Left ventricle myocardium inferior (tissue), 1 donor: ENCODE measurements around the gene TNFRSF8. TPM values are rescaled to one million over a fixed set of nuclear protein-coding genes. Genes with fewer than 3 reads are reported as not detected.

Experiments used
- DNase-seq: peaks from one replicate; pipeline ENCODE4 v3.0.0-alpha.2; 2020
- H3K27ac ChIP-seq: fragments of 200-600 bp; replicated peaks from 2 replicates; pipeline ENCODE4 v1.8.0; 2021
- H3K27me3 ChIP-seq: fragments of 200-600 bp; 2 replicates; pipeline ENCODE4 v1.8.0; 2021; ENCODE audit warnings: low read depth
- H3K36me3 ChIP-seq: fragments of 200-600 bp; 2 replicates; pipeline ENCODE4 v1.8.0; 2021
- H3K4me1 ChIP-seq: fragments of 200-600 bp; 2 replicates; pipeline ENCODE4 v1.8.0; 2021
- H3K4me3 ChIP-seq: fragments of 200-600 bp; 2 replicates; pipeline ENCODE4 v1.8.0; 2021; ENCODE audit warnings: mild to moderate bottlenecking, moderate library complexity
- H3K9me3 ChIP-seq: fragments of 200-600 bp; replicated peaks from 2 replicates; pipeline ENCODE4 v1.8.0; 2021
- CTCF ChIP-seq: fragments of 200-600 bp; IDR thresholded peaks from 2 replicates; pipeline ENCODE4 v1.8.0; 2021; ENCODE audit warnings: antibody characterized with exemption, mild to moderate bottlenecking, borderline replicate concordance
- intact Hi-C: fragments of 100-400 bp; cut with micrococcal nuclease; formaldehyde crosslinking; loops from one replicate; pipeline ENCODE4 v1.11.0; 2022
- total RNA-seq: library from RNA; stranded (reverse); fragmentation: NEBNext Ultra II Directional; extraction: Animal tissue kit (Norgen Biotek cat#: 25700); gene quantifications from one replicate; pipeline ENCODE4 v1.2.1, GENCODE V29; 2021
- donor health status: DM: no; HTN: yes; CAD: no; lungs with severe emphysema.

The TNFRSF8 gene
- total RNA-seq, 1 donor from 2014 or later: 0.82 TPM

GRCh38 chr1:12060500-12060899 lies 2.6 kb upstream of the TNFRSF8 start:
- Histone ChIP-seq H3K4me1 (peaks cover 9% of the 10 kb centered on the region), H3K27ac (no peak overlapping the region), H3K4me3 (no peak overlapping the region), H3K9me3 (peaks cover 8% of the 10 kb centered on the region), H3K36me3 (no peaks in the 10 kb centered on the region), H3K27me3 (peaks cover 56% of the 10 kb centered on the region)
- intact Hi-C loops: no loop called here
- TF ChIP-seq CTCF: no peak
- DNase-seq: no peak

- no peaks in the 10 kb centered on the region for H3K36me3 ChIP-seq
- intact Hi-C loops: no loop called here
- TF ChIP-seq CTCF: no peak
- no peak overlapping the region for H3K4me3 ChIP-seq
- DNase-seq: no peak
- peaks cover 93% of the 10 kb centered on the region for H3K27me3 ChIP-seq
- peaks cover 8% of the 10 kb centered on the region for H3K9me3 ChIP-seq
- H3K27ac ChIP-seq: no peak overlapping the region
- H3K4me1 ChIP-seq: peaks cover 9% of the 10 kb centered on the region
Observed at GRCh38 chr1:12064073-12064969, 1.2 kb downstream of the TNFRSF8 start.

GRCh38 chr1:12065872-12066271 lies 2.8 kb downstream of the TNFRSF8 start:
- Histone ChIP-seq H3K4me3 (no peak overlapping the region), H3K36me3 (no peaks in the 10 kb centered on the region), H3K27me3 (peaks cover 95% of the 10 kb centered on the region), H3K27ac (no peak overlapping the region), H3K4me1 (peaks cover 9% of the 10 kb centered on the region), H3K9me3 (no peaks in the 10 kb centered on the region)
- no peak for TF ChIP-seq CTCF
- DNase-seq: no peak
- intact Hi-C loops: no loop called here

GRCh38 chr1:12067900-12068821 lies 5.1 kb downstream of the TNFRSF8 start:
- H3K27me3 ChIP-seq: peaks cover 98% of the 10 kb centered on the region

More at GRCh38 chr1:12067900-12068821, 5.1 kb downstream of the TNFRSF8 start:
- intact Hi-C loops: no loop called here
- Histone ChIP-seq H3K4me1 (peaks cover 8% of the 10 kb centered on the region), H3K4me3 (no peak overlapping the region), H3K27ac (no peak overlapping the region), H3K36me3 (no peaks in the 10 kb centered on the region), H3K9me3 (no peaks in the 10 kb centered on the region)
- DNase-seq: no peak
- TF ChIP-seq CTCF: no peak
